Measurements from ENCODE around the gene TSPAN7.

Gene TSPAN7

DNA sequence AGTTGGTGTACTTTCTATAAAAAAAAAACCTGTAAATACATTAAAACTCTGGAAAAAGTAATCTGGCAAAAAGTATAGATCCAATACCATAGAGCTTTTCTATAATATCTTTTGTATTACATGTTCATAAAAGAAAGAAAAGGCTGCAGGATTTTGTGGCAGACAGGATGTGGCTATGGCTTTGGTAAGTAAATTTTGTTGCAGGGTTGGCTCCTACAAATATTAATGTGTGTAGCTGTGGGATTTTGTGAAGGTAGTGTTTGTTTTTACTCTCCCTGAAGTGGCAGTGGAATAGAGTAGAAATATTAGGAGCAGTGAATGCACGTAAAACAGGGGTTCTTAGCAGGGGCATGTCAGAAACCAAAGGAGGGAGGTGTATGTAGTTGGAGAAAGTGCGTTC, 84.8 kb downstream of the TSPAN7 start:
- no peak for DNase-seq (ENCODE audit: low read depth, low spot score)

- DNase-seq (ENCODE audit: low read depth, low spot score): no peak
Measured at GRCh38 chrX:38649221-38649620, 87.9 kb downstream of the TSPAN7 start.

DNA sequence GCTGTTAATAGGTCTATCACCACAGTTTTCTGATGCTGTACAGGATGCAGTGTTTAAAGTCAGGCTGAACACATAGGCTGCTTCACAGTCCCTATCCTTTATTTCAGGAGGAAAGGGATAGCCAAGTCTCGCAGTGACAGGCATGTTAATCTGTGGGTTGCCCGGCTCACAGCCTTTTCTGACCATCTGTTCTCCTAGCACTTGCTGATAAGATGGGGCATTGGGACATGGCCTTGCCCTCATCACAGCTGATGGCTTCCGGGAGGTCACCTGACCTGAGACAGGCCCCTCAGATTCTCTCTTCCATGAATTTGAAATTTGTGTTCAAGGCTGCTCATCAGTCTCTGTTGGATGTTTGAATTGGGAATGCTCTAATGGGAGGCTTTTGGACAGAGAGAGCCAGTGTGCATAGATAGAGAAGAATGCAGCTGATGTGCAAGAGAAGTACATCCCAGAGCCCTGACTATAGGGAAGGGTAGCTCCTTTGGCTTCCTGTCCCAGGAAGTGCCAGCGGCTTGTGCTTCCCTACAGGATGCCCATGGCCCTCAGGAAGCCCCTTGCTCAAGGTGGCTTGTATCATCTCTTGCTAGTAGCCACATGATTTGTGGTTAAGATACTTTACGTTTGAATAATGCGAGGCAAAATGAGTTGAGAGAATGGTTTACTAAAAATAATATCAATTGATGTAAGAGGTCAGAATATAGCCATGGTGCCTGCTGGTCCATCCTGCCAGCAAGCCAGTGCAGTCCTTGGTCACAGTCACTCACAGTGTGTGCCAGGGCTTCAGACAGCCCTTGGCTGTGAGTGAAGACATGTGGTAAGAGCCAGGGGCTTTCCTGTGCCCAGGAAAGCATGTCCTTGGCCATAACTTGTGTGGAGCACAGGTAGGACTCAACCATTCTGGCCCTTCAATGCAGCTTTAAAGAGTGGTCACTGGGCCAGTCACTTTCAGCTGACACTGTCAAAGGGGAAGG, 88.6 kb downstream of the TSPAN7 start:
- no peak for DNase-seq (ENCODE audit: low read depth, low spot score)

DNA sequence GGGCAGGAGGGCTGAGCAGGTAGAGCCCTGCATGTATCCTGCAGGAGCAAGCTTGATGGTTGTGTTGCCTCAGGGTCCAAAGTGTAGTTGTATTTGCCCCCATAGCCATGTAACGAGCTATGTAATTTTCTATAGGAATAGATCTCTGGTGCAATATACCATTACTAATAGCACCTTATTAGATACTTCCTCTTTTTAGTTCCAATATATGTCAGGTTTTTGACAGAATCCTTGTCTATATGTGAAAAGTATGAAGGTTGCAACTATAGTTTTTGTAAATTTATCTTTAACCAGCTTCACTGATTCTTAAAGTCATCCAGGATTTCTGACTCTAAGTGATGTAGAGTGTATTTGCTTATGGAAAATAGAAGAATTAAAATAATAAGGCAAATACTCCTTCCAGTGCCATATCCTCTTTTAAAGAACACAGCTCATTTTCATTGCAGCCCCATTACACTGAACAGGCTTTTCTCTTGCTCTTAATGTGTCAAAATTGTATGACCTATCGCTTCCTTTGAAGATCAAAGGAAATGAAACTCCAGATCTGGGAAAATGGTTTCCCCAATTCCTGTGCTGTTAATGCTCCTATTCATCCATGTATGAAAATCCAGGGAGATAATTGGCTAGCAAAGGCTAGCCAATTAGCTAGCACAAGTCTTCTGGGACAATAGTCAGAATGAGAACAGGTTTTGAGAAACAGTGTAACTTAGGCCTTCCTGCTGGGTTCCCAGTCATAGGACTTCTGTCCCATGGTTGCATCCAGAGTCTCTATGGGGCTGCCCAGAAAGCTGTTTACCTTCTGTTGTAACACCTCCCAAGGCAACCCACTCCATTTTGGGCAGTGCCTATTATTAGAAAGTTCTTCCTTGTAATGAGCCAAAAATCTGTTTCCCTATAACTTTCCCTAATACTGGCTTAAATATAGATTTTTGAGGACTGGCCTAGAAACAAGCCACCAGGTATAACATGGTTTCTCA, 90.6 kb downstream of the TSPAN7 start:
- no peak for DNase-seq (ENCODE audit: low read depth, low spot score)

- DNase-seq (ENCODE audit: low read depth, low spot score): no peak
Measured at GRCh38 chrX:38652934-38653442, 91.6 kb downstream of the TSPAN7 start.

DNA sequence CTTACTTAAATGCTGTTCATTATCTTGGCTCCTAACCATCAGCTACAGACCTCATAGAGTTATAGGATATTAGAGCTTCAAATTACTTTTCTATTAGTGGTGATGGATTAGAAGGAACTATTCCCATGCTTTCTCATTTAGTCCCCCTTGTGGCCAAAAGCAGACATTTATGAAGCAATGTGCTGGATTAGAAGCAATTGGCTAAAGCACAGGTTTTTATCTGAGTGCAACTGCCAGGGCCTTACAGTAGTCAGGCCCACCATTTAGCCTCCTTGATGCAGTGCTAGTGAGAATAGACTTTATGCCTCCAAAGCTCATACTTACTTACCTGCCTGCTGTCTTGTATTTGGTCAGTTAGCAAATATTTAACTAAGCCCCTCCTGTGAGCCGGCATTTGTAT, 93.0 kb downstream of the TSPAN7 start:
- no peak for DNase-seq (ENCODE audit: low read depth, low spot score)

DNA sequence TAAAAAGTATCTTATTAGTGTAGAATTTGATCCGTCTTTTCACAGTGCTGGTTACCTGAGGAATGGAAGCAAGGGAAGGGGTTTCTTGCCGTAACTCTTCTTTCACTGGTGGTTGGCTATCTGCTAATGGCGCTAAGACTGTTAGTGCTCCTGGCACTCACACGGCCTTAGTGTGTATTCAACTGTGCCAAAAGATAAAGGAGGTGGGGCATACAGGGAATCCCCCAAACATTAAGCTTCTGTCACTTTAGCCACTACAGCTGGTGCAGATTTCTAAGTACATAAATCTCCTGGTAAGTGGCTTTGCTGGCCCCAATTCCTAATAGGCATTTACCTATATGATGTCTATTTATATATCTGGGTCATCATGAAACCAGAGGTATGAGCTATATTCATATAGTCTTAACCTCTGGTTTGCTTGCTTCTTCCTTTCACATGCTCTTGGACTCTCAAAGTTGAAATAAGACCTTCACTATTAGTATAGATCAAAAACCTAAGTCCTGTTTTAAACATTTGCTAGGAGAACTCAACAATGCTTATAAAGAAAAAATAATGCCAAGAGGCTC, 95.1 kb downstream of the TSPAN7 start:
- no peak for DNase-seq (ENCODE audit: low read depth, low spot score)

DNA sequence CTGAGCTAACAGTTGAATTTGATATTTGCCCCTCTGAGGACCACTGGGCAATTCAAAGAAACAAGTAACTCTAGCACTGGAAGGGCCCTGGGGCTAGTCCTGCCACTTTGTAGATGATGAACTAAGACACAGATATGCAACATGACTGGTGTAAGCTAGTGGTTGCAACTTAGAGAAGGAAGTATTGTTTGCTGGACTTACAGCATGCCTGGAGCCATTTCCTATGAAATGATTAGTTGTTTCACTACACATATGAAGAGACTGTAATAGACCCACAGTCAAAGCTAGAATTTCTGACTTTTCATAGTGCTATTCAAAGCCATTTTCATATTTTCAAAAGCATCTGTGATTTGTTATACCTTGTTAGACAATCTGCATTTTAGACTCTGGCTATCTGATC, 96.2 kb downstream of the TSPAN7 start:
- no peak for DNase-seq (ENCODE audit: low read depth, low spot score)

- no peak for DNase-seq (ENCODE audit: low read depth, low spot score)
Measured at GRCh38 chrX:38660395-38661102, 99.2 kb downstream of the TSPAN7 start.

DNA sequence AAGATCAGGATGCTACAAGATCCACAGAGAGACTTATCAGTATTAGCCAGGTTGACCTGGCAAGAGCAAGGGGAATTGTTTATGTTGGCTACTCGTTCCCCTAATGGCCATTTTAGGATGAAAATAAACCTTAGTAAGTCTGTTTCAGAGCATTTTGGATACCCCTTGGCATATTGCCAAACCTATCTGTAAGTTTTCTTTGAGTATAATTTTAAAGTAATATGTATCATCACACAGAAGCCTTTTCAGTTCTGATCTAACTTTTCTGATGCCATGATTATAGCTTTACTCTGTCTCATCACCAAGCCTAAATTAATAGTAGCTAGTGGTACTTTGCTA, 99.7 kb downstream of the TSPAN7 start:
- no peak for DNase-seq (ENCODE audit: low read depth, low spot score)

- no peak for DNase-seq (ENCODE audit: low read depth, low spot score)
Measured at GRCh38 chrX:38661561-38661960, 100.2 kb downstream of the TSPAN7 start.

- DNase-seq (ENCODE audit: low read depth, low spot score): no peak
Measured at GRCh38 chrX:38662640-38663039, 101.3 kb downstream of the TSPAN7 start.

DNA sequence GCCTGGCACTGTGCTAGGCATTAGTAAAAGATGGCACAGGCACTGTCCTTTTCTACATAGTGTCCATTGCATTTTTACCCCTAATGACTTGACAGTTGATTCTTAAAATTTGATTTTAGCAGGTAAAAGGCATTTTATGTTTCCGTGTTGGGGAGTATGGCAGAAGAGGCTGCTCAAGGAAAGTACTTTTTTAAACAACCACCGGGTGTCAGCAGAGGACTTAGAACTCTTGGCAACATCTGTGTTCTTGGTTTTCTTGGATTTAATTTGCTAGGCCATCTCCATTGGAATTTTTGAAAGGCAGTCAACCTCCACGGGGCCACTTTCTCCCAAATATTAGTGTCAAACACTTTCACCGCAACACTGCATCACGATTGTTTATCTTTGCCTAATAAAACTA, 102.9 kb downstream of the TSPAN7 start:
- no peak for DNase-seq (ENCODE audit: low read depth, low spot score)

DNA sequence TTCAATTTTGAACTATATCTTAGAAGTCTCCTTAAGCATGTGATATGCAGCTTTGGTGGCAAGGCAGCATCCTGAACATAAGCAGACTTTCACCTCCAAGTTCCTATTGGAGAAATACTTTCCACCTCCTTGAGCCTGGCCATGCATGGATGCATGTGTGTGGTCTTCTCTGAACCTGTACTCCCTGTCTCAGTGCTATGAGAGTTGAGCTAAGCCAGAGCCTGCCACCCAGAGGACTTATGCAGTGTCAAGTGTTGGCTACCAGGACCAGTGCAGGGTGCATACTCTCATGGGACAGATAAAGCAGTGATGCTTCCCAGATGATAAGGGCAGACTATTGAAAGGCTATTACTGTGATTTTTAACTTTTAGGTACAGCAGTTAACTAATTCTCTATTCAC, 105.6 kb downstream of the TSPAN7 start:
- DNase-seq (ENCODE audit: low read depth, low spot score): no peak

DNA sequence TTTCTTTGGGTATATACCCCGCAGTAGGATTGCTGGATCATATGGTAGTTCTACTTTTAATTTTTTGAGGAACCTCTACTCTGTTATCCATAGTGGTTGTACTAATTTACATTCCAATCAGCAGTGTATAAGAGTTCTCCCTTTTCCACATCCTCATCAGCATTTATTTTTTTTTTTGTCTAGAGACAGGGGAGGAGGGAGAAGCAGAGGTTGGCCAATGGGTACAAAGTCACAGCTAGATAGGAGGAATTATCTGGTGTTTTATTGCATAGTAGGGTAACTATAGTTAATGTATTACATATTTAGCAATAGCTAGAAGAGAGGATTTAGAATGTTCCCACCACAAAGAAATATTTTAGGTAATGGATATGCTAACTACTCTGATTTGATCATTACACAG, 107.4 kb downstream of the TSPAN7 start:
- DNase-seq (ENCODE audit: low read depth, low spot score): no peak

GRCh38 chrX:38669428-38669827, 108.1 kb downstream of the TSPAN7 start:
- DNase-seq (ENCODE audit: low read depth, low spot score): no peak

DNA sequence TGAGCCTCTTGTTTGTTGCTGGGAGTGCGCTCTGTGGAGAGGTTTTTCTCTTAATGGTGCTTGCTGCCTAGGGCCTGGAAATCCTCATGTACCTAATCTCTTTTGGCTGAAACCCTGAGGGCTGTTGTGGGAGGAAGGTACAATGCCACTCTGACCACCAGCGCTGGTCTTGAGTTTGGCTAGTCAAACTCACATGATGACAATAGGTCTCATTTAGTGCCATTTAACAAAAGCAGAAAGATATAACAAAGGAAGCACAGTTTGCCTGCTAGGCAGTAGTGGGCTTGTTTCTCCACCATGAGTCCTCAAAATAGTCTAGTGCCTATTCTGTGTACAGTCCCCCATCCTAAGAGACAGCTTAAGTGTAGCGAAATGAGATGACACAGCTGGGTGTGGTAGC, 111.3 kb downstream of the TSPAN7 start:
- DNase-seq (ENCODE audit: low read depth, low spot score): no peak

DNA sequence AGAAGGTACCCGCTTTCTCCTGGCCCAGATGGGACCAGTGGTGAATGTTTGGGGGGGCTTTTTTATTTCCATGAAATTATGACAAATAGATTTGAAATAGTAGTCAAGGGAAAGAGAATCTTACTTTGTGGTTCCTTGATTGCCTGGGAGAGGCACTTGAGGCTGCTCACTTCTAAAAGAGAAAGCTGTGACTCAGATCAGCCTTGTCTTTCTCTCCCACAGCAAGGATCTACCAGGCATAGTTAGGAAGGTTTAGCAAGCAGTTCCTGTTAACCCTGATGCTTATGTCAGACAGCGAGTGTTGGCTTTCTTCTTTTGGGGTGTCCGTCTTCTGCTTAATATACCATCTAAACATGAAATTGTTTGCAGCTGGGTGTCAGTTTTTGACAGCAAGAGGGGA, 114.5 kb downstream of the TSPAN7 start:
- no peak for DNase-seq (ENCODE audit: low read depth, low spot score)

DNA sequence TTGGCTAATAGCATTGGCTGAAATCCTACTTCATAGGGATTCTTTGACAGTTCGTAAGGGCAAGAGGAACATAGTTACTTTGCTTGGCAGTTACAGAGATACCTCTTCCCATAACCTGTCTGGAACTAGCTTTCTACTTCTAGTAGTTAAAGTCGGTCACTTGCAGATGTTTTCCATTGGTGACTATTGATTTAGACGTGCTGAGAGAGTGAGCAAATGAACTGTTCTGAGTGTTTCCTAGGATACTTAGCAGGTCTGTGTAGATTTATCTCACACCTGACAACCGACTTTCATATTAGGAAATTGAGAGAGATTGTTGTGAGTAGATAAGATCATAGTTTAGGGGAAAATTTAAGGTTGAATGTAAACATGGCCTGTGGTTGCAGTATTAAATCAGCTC, 116.8 kb downstream of the TSPAN7 start:
- no peak for DNase-seq (ENCODE audit: low read depth, low spot score)

DNA sequence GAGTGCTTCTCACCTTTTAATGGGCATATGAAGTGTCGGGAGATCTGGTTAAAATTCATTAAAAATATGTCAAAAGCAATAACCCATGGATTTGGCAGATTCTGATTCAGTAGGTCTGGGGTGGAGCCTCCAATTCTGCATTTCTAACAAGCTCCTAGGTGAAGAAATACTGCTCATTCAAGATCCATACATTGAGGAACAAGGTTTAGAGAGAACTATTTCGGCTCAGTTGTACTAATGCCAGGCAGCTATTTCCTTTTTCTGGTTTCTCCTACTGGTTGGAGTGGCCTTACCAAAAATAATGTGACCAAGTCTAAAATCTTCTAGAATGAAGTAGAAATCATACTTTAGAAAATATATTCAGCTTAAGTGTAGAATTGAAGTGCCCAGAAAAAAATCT, 117.5 kb downstream of the TSPAN7 start:
- no peak for DNase-seq (ENCODE audit: low read depth, low spot score)

DNA sequence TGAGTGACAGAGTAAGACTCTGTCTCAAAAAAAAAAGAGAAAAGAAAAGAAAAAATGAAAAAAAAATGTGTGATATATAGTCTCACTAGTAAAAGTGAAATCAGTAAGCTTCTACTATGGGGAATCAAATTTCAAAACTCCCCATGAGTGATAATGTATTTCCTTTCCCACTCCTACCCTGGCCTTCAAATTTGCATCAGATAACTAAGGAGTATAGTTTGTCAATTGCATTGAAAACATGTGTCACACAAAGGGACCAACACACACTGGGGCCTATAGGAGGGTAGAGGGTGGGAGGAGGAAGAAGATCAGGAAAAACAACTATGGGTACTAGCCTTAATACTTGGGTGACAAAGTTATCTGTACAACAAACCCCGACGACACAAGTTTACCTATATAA, 118.4 kb downstream of the TSPAN7 start:
- DNase-seq (ENCODE audit: low read depth, low spot score): no peak

All from iPS DF 19.7 (cell line).